Astrocyte (in vitro differentiated cells and primary cell): ENCODE data around the gene GCC1. TPM values are rescaled to one million over a fixed set of nuclear protein-coding genes. Genes with fewer than 3 reads are reported as not detected.
A peak's percentile ranks its signal among the peaks of the same experiment; 100 is the strongest.

Experiments
- DNase-seq: peaks from one replicate; pipeline ENCODE4 v3.0.0-alpha.2; 2010; ENCODE audit warnings: low read depth
- FAIRE-seq: peaks from 2 replicates; lab custom pipeline; 2011; peaks lifted over from hg19 to GRCh38; lab: Jason Lieb, UNC
- H2AFZ ChIP-seq: 2 replicates; pipeline ENCODE4 v1.6.0; 2012; ENCODE audit warnings: low read depth, low read length, inconsistent platforms
- H3K27ac ChIP-seq: 2 replicates; pipeline ENCODE4 v1.5.1; 2011; ENCODE audit warnings: low read depth, low read length, inconsistent platforms
- H3K27me3 ChIP-seq: 2 replicates; pipeline ENCODE4 v1.6.0; 2011; ENCODE audit warnings: low read length, inconsistent platforms; ENCODE audit not compliant: insufficient read depth
- H3K36me3 ChIP-seq: 2 replicates; pipeline ENCODE4 v1.5.1; 2011; ENCODE audit warnings: low read length, inconsistent platforms; ENCODE audit not compliant: insufficient read depth
- H3K4me1 ChIP-seq: 2 replicates; pipeline ENCODE4 v1.5.1; 2011; ENCODE audit warnings: low read length, inconsistent platforms; ENCODE audit not compliant: insufficient read depth
- H3K4me2 ChIP-seq: 2 replicates; pipeline ENCODE4 v1.6.0; 2012; ENCODE audit warnings: low read length, inconsistent platforms
- H3K4me3 ChIP-seq: 2 replicates; pipeline ENCODE4 v1.5.1; 2011; ENCODE audit warnings: low read depth, mild to moderate bottlenecking, low read length, inconsistent platforms; ENCODE audit not compliant: insufficient read depth
- H3K79me2 ChIP-seq: 2 replicates; pipeline ENCODE4 v1.6.0; 2012; ENCODE audit warnings: mild to moderate bottlenecking, low read length, inconsistent platforms; ENCODE audit not compliant: insufficient read depth
- H3K9ac ChIP-seq: 2 replicates; pipeline ENCODE4 v1.6.0; 2012; ENCODE audit warnings: mild to moderate bottlenecking, low read length, inconsistent platforms
- H3K9me3 ChIP-seq: 2 replicates; pipeline ENCODE4 v1.5.1; 2012; ENCODE audit warnings: low read depth, mild to moderate bottlenecking, low read length, inconsistent platforms; ENCODE audit not compliant: insufficient read depth
- H4K20me1 ChIP-seq: 2 replicates; pipeline ENCODE4 v1.6.0; 2012; ENCODE audit warnings: low read length, inconsistent platforms; ENCODE audit not compliant: insufficient read depth
- H3K27ac Mint-ChIP-seq: one replicate; pipeline ENCODE4 v1.8.0; 2021; ENCODE audit warnings: mild to moderate bottlenecking, mixed read lengths; ENCODE audit not compliant: unreplicated experiment
- H3K27me3 Mint-ChIP-seq: one replicate; pipeline ENCODE4 v1.8.0; 2021; ENCODE audit warnings: low read depth, mixed read lengths; ENCODE audit not compliant: unreplicated experiment
- H3K36me3 Mint-ChIP-seq: one replicate; pipeline ENCODE4 v1.8.0; 2021; ENCODE audit warnings: low read depth, mixed read lengths; ENCODE audit not compliant: unreplicated experiment
- H3K4me1 Mint-ChIP-seq: one replicate; pipeline ENCODE4 v1.8.0; 2021; ENCODE audit warnings: low read depth, mixed read lengths; ENCODE audit not compliant: unreplicated experiment
- H3K4me3 Mint-ChIP-seq: one replicate; pipeline ENCODE4 v1.8.0; 2021; ENCODE audit warnings: mild to moderate bottlenecking, moderate library complexity, mixed read lengths; ENCODE audit not compliant: unreplicated experiment
- H3K9me3 Mint-ChIP-seq: one replicate; pipeline ENCODE4 v1.8.0; 2021; ENCODE audit warnings: mild to moderate bottlenecking, mixed read lengths; ENCODE audit not compliant: unreplicated experiment
- EZH2 ChIP-seq: IDR thresholded peaks from 2 replicates; pipeline ENCODE4 v1.6.1; 2012; ENCODE audit warnings: mild to moderate bottlenecking, low read length, inconsistent platforms; ENCODE audit not compliant: insufficient read depth
- total RNA-seq: library from RNA; stranded (reverse); gene quantifications from 2 replicates; pipeline ENCODE4 v1.2.1, GENCODE V29; 2021
- TF ChIP-seq, protein P1 (sequence below): IDR thresholded peaks from 2 replicates; pipeline ENCODE4 v1.5.1; 2011; ENCODE audit warnings: low read depth, mild to moderate bottlenecking, inconsistent platforms, low read length, moderate library complexity; ENCODE audit not compliant: insufficient read depth

Gene GCC1
- total RNA-seq, 1 donor from 2014 or later, result 28.8 TPM

- Histone ChIP-seq H2AFZ (no peak overlapping the region), H3K9ac (no peak overlapping the region), H3K4me1 (no peaks in the 10 kb centered on the region), H3K9me3 (no peaks in the 10 kb centered on the region), H3K27ac (no peak overlapping the region), H3K79me2 (no peaks in the 10 kb centered on the region), H3K27me3 (peaks cover 26% of the 10 kb centered on the region), H3K4me2 (no peak overlapping the region), H3K36me3 (no peaks in the 10 kb centered on the region), H3K4me3 (no peak overlapping the region), H4K20me1 (no peaks in the 10 kb centered on the region)
- H3K36me3 Mint-ChIP-seq, result no peaks in the 10 kb centered on the region
- no peak for DNase-seq
- peaks cover 8% of the 10 kb centered on the region for H3K9me3 Mint-ChIP-seq
- no peak for FAIRE-seq
- peaks cover 34% of the 10 kb centered on the region for H3K27me3 Mint-ChIP-seq
- TF ChIP-seq EZH2, result no peak
- TF ChIP-seq, protein P1, sequence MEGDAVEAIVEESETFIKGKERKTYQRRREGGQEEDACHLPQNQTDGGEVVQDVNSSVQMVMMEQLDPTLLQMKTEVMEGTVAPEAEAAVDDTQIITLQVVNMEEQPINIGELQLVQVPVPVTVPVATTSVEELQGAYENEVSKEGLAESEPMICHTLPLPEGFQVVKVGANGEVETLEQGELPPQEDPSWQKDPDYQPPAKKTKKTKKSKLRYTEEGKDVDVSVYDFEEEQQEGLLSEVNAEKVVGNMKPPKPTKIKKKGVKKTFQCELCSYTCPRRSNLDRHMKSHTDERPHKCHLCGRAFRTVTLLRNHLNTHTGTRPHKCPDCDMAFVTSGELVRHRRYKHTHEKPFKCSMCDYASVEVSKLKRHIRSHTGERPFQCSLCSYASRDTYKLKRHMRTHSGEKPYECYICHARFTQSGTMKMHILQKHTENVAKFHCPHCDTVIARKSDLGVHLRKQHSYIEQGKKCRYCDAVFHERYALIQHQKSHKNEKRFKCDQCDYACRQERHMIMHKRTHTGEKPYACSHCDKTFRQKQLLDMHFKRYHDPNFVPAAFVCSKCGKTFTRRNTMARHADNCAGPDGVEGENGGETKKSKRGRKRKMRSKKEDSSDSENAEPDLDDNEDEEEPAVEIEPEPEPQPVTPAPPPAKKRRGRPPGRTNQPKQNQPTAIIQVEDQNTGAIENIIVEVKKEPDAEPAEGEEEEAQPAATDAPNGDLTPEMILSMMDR, result no peak
- H3K4me1 Mint-ChIP-seq, result peaks cover 1% of the 10 kb centered on the region
- H3K27ac Mint-ChIP-seq, result no peak overlapping the region
- H3K4me3 Mint-ChIP-seq, result no peak overlapping the region
Measured at GRCh38 chr7:127534636-127535035, 50.8 kb downstream of the GCC1 start.

DNA sequence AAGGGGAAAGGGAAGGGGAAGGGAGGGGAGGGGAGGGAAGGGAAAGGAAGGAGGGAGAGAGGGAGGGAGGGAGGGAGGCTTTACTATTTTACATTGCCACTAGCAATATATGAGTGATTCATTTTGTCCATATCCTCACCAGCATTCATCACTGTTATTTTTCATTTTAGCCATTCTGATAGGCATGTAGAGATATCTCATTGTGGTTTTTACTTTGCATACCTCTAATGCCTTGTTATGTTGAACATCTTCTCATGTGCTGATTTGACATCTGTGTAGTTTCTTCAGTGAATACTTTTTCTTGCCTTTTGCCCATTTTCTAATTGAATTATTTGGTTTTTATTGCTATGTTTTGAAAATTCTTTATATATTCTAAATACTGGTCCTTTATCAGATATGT lies 52.7 kb downstream of the GCC1 start:
- Mint-ChIP-seq H3K9me3 (peaks cover 6% of the 10 kb centered on the region), H3K36me3 (no peaks in the 10 kb centered on the region), H3K27me3 (peaks cover 32% of the 10 kb centered on the region), H3K4me3 (no peak overlapping the region), H3K4me1 (peaks cover 1% of the 10 kb centered on the region), H3K27ac (no peak overlapping the region)
- Histone ChIP-seq H3K9me3 (no peaks in the 10 kb centered on the region), H3K36me3 (no peaks in the 10 kb centered on the region), H4K20me1 (no peaks in the 10 kb centered on the region), H3K9ac (no peak overlapping the region), H3K4me1 (no peaks in the 10 kb centered on the region), H3K27ac (no peak overlapping the region), H3K4me3 (no peak overlapping the region), H3K4me2 (no peak overlapping the region), H3K79me2 (no peaks in the 10 kb centered on the region), H2AFZ (no peak overlapping the region), H3K27me3 (peaks cover 26% of the 10 kb centered on the region)
- DNase-seq, result peak; percentile 22
- TF ChIP-seq, protein P1, result no peak
- no peak for TF ChIP-seq EZH2
- no peak for FAIRE-seq

DNA sequence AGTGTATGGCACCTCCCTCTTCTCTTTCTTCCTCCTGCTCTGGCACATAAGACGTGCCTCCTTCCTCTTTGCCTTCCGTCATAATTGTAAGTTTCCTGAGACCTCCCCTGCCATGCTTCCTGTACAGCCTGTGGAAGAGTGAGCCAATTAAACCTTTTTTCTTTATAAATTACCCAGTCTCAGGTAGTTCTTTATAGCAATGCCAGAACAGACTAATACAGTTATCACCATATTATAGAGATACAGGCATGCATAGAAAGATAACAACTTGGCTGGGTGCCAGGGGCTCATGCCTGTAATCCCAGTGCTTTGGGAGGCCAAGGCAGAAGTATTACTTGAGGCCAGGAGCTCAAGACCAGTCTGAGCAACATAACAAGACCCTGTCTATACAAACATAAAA lies 53.2 kb downstream of the GCC1 start:
- Histone ChIP-seq H4K20me1 (no peaks in the 10 kb centered on the region), H3K36me3 (no peaks in the 10 kb centered on the region), H3K79me2 (no peaks in the 10 kb centered on the region), H3K4me3 (no peak overlapping the region), H3K9me3 (no peaks in the 10 kb centered on the region), H3K9ac (no peak overlapping the region), H2AFZ (no peak overlapping the region), H3K27me3 (peaks cover 21% of the 10 kb centered on the region), H3K4me2 (no peak overlapping the region), H3K4me1 (no peaks in the 10 kb centered on the region), H3K27ac (no peak overlapping the region)
- H3K4me1 Mint-ChIP-seq, result peaks cover 1% of the 10 kb centered on the region
- H3K9me3 Mint-ChIP-seq, result peaks cover 6% of the 10 kb centered on the region
- peaks cover 27% of the 10 kb centered on the region for H3K27me3 Mint-ChIP-seq
- TF ChIP-seq EZH2, result no peak
- TF ChIP-seq, protein P1, result no peak
- DNase-seq (no peak), FAIRE-seq (no peak)
- no peak overlapping the region for H3K27ac Mint-ChIP-seq
- no peak overlapping the region for H3K4me3 Mint-ChIP-seq
- H3K36me3 Mint-ChIP-seq, result no peaks in the 10 kb centered on the region

Other genes starting within 250 kb of the GCC1 start
- gene ZNF800, start 192.9 kb downstream of the GCC1 start, total RNA-seq, result 27.9 and 29.4 TPM in 2 replicates
- gene ARF5, start 2.8 kb upstream of the GCC1 start, total RNA-seq, result 105 and 111 TPM in 2 replicates
- gene FSCN3, start 8.1 kb upstream of the GCC1 start, total RNA-seq, result 1.0 TPM in 1 of 2 replicates, not detected in the other
- gene PAX4, start 32.5 kb upstream of the GCC1 start, total RNA-seq, result not detected in 2 replicates
- 267 and 278 TPM in 2 replicates for gene SND1, start 66.6 kb upstream of the GCC1 start, total RNA-seq